Fibroblast of mammary gland (primary cell): Measurements from ENCODE around the gene ASB15.

ENCODE experiments used
- DNase-seq: peaks from one replicate; pipeline ENCODE4 v3.0.0-alpha.2; 2010; ENCODE audit warnings: low read depth
- H3K4me3 ChIP-seq: 2 replicates; pipeline ENCODE4 v1.5.1; 2011; ENCODE audit warnings: low read depth, mild to moderate bottlenecking, low read length, moderate library complexity; ENCODE audit not compliant: control insufficient read depth
- TF ChIP-seq, protein P1 (sequence below): conservative IDR thresholded peaks from 2 replicates; pipeline ENCODE4 v1.5.1; 2011; ENCODE audit warnings: low read depth, low read length, inconsistent platforms; ENCODE audit not compliant: control insufficient read depth, insufficient read depth

ASB15 gene

DNA sequence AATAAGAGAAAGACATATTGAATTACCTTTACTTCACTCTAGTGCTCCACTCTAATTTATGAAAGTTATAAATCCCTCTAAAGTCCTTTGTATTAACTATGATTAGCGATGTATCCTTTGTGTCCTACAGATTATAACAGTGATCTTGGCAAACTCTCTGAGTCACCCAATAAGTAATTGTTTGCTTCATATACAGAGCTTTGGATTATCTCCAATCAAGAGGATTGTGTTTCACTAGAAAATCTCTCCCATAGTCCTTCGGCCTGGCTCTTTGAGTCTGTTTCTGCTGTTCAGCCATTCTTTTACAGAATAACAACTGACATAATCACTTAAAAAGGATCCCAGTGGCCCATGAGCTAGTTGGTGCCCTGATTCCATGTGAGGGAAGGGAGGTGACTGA lies 63.5 kb downstream of the ASB15 start:
- no peak overlapping the region for H3K4me3 ChIP-seq
- no peak for DNase-seq
- TF ChIP-seq, protein P1, sequence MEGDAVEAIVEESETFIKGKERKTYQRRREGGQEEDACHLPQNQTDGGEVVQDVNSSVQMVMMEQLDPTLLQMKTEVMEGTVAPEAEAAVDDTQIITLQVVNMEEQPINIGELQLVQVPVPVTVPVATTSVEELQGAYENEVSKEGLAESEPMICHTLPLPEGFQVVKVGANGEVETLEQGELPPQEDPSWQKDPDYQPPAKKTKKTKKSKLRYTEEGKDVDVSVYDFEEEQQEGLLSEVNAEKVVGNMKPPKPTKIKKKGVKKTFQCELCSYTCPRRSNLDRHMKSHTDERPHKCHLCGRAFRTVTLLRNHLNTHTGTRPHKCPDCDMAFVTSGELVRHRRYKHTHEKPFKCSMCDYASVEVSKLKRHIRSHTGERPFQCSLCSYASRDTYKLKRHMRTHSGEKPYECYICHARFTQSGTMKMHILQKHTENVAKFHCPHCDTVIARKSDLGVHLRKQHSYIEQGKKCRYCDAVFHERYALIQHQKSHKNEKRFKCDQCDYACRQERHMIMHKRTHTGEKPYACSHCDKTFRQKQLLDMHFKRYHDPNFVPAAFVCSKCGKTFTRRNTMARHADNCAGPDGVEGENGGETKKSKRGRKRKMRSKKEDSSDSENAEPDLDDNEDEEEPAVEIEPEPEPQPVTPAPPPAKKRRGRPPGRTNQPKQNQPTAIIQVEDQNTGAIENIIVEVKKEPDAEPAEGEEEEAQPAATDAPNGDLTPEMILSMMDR = no peak

DNA sequence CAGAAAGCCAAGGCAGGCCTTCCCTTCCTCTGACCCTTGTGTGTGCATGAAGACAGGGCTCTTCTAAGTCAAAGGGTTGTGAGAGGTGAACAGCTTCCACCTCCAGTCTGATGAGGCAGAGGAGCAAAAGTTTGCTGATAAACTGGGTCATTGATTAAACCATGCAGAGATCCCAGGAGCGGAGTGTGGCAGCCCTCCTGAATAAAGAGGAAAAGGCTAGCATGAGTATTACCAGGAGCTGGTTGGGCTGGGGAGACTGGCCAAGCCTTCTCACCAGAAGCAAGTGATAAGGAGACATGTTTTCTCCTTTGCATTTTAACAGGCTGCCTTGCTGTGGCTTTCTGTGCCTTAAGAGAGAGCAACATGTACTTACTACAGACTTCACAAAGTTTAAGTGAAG lies 64.3 kb downstream of the ASB15 start:
- TF ChIP-seq, protein P1 = no peak

DNA sequence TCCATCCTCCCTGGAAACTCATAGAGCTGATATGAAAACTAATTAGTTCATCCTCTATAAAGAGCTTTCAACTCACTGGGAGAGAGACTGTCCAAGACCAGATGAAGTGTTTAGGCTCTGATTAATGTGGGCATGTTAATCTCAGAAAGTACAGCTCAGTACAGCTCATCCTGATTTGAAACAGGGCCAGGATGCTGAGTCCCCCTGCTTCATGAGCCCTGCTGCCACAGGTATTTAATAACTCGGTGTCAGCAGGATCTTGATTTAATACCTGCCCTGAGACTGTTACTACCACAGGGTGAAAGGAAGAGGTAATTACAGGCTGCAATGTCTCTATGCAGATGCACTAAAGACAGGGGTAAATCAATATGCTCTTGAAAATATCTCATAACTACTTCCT lies 64.9 kb downstream of the ASB15 start:
- no peak for DNase-seq
- TF ChIP-seq, protein P1 = no peak
- H3K4me3 ChIP-seq = no peak overlapping the region

More for the DNA sequence above, 64.3 kb downstream of the ASB15 start:
- no peak for DNase-seq
- no peak overlapping the region for H3K4me3 ChIP-seq

DNA sequence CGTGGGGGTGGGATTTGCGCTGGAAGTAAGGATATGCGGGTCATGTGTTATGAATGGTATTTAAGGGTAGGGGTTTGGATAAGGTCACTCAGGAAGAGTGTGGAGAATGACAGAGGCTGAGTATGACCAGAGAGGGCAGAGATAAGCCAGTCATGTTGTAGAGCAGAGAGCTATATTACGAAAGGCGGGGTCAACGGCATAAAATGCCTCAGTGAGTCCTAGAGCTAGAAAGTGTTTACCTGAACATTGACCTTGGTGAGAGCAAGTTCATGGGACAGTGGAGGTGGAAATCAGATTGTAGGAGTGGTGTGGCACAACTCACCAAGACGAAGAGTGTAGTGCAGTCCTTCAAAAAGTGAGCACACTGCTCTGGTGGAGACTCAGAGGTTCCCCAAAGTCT lies 67.9 kb downstream of the ASB15 start:
- H3K4me3 ChIP-seq = no peak overlapping the region
- TF ChIP-seq, protein P1 = no peak
- DNase-seq = no peak

DNA sequence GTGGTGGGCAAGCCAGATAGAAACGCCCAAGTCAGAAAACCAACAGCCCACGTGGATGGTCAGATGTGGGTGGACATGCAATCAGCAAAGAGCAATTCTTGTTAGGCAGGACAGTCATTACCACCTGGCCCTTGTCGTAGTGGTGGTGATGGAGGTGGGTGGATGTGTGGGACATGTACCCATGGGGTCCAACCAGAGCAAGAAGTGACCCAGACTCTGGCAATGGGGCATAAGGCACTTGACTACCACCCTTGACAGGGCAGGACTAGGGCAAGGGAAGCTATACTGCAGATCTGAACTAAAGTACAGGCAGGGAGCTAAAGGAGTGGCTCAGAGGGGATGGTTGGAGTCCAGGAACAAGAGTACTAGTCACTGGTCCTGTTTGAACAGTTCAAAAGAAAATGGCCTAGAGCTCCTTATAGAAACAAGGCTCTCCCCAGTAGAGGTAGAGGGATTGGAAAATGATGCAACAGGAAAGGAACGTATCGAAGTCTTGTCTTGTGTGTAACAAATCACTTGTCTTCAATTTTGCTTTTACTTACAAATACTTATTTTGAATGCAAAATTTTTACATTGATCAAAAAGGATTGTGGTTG lies 71.6 kb downstream of the ASB15 start:
- H3K4me3 ChIP-seq = no peak overlapping the region
- TF ChIP-seq, protein P1 = no peak
- DNase-seq = no peak

DNA sequence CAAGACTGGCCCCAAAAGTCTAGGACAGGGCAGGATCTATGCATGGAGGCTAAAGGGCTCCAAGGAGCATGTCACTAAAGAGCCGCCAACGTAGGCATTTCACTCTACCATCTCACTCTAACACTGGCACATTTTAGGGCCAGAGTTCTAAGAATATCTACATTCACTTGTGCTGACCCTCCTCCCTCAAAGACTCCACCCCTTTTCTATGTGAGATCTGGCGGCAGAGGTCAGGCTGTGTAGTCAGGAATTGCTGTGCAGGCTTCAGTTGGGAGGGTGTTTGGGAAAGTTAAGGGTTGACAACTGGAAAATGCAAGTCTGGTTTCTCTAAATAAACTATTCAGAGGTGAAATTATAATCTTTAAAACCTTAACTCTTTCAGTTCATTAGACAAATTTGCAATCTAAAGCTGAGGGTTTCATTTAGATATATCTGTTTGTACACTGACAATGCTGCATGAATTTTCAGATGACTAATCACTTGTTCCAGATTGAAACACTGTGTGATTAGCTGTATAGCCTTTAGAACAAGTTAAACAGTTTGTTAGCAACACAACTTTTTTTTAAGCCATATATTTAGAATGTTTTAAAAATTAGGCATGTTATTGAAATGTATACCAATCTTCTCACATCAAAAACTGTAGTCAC lies 72.3 kb downstream of the ASB15 start:
- DNase-seq = no peak
- TF ChIP-seq, protein P1 = no peak
- no peak overlapping the region for H3K4me3 ChIP-seq
